ENCODE data around the gene SAE1. TPM values are rescaled to one million over a fixed set of nuclear protein-coding genes. Genes with fewer than 3 reads are reported as not detected.
A peak's percentile ranks its signal among the peaks of the same experiment; 100 is the strongest.

Gene SAE1
- total and polyA plus RNA-seq, 10 of the 15 experiments (the other 5 are each of a cell fraction or from before 2014, with no cell fraction given) = 62.0 to 246 (median 148) TPM

DNA sequence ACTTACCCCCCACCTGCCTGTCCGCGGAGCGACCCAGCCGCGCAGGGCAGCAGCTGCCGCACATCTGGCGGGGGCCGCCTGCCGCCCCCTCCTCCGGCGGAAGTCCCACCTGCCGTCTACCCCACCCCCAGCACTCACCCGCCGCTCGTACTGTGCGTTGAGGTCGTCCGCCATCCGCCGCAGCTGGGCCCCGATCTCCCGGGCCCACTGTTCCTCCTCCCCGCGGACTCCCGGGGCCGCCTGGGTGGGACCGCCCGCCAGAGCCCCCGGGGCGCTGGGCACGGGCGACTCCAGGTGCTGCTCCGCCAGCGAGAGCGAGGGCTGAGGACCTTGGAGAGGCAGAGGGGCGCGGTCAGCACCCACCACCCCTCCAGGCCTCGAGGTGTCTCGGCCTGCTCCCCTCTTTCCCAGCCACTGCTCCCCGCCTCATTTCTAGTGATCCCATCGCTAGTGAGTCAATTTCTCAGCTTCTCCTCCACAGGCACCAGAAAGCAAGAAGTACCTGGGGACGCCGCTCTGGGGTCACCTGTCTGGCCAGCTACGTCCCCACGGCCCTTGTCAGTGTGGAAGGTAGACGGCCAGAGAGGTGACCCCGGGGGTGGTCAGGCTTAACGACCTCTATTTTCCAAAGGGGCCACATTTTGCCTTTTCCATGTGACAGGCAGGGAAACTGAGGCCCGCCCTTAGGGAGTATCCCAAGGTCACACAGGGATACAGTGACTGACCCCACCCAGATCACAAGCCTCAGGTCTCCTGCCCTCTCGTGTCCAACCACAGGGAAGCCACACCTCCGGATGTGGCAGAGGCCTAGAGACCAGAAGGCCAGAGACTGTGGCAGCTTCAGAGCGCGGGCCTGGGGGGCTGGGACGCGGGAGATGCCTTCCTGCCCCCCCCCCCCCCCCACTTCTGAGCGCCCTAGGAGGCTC, 96.1 kb downstream of the SAE1 start (continued):
- TF ChIP-seq, protein P1, sequence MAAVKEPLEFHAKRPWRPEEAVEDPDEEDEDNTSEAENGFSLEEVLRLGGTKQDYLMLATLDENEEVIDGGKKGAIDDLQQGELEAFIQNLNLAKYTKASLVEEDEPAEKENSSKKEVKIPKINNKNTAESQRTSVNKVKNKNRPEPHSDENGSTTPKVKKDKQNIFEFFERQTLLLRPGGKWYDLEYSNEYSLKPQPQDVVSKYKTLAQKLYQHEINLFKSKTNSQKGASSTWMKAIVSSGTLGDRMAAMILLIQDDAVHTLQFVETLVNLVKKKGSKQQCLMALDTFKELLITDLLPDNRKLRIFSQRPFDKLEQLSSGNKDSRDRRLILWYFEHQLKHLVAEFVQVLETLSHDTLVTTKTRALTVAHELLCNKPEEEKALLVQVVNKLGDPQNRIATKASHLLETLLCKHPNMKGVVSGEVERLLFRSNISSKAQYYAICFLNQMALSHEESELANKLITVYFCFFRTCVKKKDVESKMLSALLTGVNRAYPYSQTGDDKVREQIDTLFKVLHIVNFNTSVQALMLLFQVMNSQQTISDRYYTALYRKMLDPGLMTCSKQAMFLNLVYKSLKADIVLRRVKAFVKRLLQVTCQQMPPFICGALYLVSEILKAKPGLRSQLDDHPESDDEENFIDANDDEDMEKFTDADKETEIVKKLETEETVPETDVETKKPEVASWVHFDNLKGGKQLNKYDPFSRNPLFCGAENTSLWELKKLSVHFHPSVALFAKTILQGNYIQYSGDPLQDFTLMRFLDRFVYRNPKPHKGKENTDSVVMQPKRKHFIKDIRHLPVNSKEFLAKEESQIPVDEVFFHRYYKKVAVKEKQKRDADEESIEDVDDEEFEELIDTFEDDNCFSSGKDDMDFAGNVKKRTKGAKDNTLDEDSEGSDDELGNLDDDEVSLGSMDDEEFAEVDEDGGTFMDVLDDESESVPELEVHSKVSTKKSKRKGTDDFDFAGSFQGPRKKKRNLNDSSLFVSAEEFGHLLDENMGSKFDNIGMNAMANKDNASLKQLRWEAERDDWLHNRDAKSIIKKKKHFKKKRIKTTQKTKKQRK (IDR thresholded peaks at IDR 0.05; ENCODE audit: low read depth, low read length) = no peak
- TF ChIP-seq NFIC (IDR thresholded peaks at IDR 0.05; ENCODE audit: low read depth, low read length) (no peak), IKZF1 (conservative IDR thresholded peaks at IDR 0.05) (peak; percentile 91), SMC3 (IDR thresholded peaks at IDR 0.05; ENCODE audit: borderline replicate concordance, low read length) (no peak), STAT3 (IDR thresholded peaks at IDR 0.05; ENCODE audit: low read depth, low read length) (no peak), CBFB (IDR thresholded peaks at IDR 0.05; ENCODE audit: low read depth) (peak; percentile 79), HDGF (IDR thresholded peaks at IDR 0.05) (no peak), GATAD2B (conservative IDR thresholded peaks at IDR 0.05; ENCODE audit: low read depth) (peak; percentile 40), POU2F2 (IDR thresholded peaks at IDR 0.05; ENCODE audit: borderline replicate concordance, low read depth, low read length) (peak; percentile 56), NR2C2 (IDR thresholded peaks at IDR 0.05; ENCODE audit: borderline replicate concordance, control insufficient read depth, insufficient read length, low read depth) (no peak), SIX5 (IDR thresholded peaks at IDR 0.05; ENCODE audit: low read depth, low read length, severe bottlenecking) (no peak), CHD2 (IDR thresholded peaks at IDR 0.05; ENCODE audit: borderline replicate concordance, low read depth, low read length) (0 out of 2 replicates have a peak, but pooled peaks have one; percentile 50), CHD1 (IDR thresholded peaks at IDR 0.05; ENCODE audit: low read depth, low read length) (peak; percentile 23; the same call in 1 of the 2 replicates), TCF3 (IDR thresholded peaks at IDR 0.05; ENCODE audit: borderline replicate concordance, insufficient read depth, low read depth, low read length) (peak; percentile 36; the same call in 1 of the 2 replicates), EGR1 (IDR thresholded peaks at IDR 0.05; ENCODE audit: borderline replicate concordance in 1 of 2, low read depth in 2 of 2, low read length in 2 of 2) (no peak), ATF7 (IDR thresholded peaks at IDR 0.05; ENCODE audit: low read depth) (0 out of 2 replicates have a peak, but pooled peaks have one; percentile 16), GABPA (IDR thresholded peaks at IDR 0.05; ENCODE audit: low read depth) (no peak; the same call in 1 of the 2 replicates), BHLHE40 (IDR thresholded peaks at IDR 0.05; ENCODE audit: borderline replicate concordance in 1 of 2, low read depth in 2 of 2, low read length in 1 of 2) (peak; percentile 88 to 92)
- TF ChIP-seq, protein P2, sequence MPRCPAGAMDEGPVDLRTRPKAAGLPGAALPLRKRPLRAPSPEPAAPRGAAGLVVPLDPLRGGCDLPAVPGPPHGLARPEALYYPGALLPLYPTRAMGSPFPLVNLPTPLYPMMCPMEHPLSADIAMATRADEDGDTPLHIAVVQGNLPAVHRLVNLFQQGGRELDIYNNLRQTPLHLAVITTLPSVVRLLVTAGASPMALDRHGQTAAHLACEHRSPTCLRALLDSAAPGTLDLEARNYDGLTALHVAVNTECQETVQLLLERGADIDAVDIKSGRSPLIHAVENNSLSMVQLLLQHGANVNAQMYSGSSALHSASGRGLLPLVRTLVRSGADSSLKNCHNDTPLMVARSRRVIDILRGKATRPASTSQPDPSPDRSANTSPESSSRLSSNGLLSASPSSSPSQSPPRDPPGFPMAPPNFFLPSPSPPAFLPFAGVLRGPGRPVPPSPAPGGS (IDR thresholded peaks at IDR 0.05; ENCODE audit: borderline replicate concordance, insufficient read depth, low read depth, low read length, poor library complexity, severe bottlenecking) = no peak
- TF ChIP-seq, protein P3, sequence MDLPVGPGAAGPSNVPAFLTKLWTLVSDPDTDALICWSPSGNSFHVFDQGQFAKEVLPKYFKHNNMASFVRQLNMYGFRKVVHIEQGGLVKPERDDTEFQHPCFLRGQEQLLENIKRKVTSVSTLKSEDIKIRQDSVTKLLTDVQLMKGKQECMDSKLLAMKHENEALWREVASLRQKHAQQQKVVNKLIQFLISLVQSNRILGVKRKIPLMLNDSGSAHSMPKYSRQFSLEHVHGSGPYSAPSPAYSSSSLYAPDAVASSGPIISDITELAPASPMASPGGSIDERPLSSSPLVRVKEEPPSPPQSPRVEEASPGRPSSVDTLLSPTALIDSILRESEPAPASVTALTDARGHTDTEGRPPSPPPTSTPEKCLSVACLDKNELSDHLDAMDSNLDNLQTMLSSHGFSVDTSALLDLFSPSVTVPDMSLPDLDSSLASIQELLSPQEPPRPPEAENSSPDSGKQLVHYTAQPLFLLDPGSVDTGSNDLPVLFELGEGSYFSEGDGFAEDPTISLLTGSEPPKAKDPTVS (IDR thresholded peaks at IDR 0.05; ENCODE audit: low read depth, low read length) = no peak
- TF ChIP-seq, protein P4, sequence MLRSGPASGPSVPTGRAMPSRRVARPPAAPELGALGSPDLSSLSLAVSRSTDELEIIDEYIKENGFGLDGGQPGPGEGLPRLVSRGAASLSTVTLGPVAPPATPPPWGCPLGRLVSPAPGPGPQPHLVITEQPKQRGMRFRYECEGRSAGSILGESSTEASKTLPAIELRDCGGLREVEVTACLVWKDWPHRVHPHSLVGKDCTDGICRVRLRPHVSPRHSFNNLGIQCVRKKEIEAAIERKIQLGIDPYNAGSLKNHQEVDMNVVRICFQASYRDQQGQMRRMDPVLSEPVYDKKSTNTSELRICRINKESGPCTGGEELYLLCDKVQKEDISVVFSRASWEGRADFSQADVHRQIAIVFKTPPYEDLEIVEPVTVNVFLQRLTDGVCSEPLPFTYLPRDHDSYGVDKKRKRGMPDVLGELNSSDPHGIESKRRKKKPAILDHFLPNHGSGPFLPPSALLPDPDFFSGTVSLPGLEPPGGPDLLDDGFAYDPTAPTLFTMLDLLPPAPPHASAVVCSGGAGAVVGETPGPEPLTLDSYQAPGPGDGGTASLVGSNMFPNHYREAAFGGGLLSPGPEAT (IDR thresholded peaks at IDR 0.05; ENCODE audit: low read depth) = peak; percentile 6

All from GM12878 (cell line).